Activated gamma-delta T cell (primary cell): ENCODE measurements around the gene ZSWIM6.

Experiments
- DNase-seq: peaks from one replicate; lab custom pipeline; 2025; lab: John Stamatoyannopoulos, UW

The ZSWIM6 gene

DNA sequence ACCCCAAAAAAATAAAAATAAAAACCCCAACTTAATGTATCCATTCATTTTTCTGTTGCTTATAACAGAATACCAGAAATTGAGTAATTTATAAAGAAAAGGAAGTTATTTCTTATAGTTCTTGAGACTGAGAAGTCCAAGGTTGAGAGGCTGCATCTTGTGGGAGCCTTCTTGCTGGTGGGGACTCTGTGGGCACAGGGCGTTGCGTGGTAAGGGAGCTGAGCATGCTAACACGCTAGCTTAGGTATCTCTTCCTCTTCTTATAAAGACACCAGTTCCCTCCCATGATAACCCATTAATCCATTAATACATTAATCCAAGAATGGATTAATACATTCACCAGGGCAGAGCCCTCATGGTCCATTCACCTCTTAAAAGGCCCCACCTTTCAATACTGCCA is 150.9 kb downstream of the ZSWIM6 start:
- DNase-seq, result no peak

DNA sequence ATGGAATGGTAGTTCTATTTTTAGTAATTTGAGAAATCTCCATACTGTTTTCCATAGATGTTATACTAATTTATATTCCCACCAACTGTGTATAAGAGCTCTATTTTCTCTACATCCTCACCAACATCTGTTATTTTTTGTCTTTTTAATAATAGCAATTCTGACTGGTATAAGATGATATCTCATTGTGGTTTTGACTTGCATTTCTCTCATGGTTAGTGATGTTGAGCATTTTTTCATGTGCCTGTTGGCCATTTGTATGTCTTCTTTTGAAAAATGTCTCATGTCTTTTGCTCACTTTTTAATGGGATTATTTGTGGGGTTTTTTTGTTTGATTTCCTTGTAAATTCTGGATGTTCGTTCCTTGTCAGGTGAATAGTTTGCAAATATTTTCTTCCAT is 154.4 kb downstream of the ZSWIM6 start:
- no peak for DNase-seq

DNA sequence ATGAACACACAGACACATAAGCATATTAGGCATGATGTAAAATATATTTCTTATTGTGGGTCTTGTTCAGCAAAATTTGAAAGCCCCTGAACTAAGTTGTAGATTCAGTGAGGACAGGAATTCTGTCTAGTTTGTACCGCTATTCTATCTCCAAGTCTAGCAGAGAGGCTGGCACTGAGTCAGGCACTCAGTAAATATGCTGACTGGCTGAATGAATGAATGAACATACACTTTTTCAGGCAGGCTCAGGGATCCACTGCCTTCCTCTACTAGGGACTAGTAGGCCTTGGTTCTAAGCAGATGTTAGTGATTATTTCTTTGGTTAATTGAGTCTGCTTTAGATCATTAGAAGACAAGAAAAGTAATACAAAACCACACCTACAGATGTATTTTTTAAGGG is 157.5 kb downstream of the ZSWIM6 start:
- DNase-seq, result no peak

DNA sequence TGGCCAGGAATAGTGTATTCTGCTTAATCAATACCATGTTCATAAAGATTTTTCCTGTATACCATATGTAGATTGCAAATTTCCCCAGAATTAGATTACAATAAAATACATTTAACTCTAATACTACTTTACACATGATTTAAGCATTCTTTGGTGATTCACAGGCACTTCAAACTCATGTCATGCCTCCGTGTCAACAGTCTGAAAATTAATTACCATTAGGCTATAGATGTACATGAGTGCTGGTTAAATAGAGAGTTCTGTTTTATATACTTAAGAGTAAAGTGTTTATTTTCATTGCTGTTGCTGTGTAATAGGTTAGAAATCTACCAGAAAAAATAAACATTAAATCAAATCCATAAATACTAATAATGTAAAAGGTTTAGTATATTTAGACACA is 159.8 kb downstream of the ZSWIM6 start:
- no peak for DNase-seq

DNA sequence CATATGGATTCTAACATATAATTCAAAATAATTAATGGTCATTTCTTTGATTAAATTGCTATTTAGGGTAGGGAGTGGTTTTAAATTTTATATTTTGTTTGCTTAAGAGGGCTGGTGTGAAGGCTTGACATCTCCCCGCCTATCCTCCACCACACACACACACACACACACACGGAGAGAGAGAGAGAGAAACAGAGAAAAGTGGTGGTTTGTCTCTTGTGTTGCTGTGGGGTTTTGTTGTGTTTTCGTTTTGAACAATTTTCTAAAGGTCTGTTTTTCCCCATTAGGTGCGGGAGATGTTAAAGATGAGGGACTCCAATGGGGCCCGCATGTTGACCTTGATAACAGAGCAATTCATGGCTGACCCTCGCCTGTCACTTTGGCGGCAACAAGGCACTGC is 161.9 kb downstream of the ZSWIM6 start:
- DNase-seq, result no peak

DNA sequence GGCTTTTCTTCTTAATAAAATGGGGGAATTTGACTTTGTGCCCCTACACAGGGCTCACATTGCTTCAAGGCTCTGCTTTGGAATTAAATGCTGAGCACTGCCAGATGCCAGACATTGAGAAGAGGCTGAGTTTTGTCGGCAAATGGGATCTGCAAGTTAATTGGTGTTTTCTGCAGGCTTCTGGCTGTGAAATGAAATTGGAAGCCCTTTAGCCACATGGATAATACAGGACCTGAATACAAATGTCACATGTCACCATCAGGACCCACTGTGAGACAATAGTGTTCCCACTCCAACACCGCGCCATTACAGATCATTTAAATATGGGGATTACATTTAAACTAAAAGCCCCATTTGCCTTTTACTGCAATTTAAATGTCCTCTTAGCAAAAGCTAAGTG is 164.4 kb downstream of the ZSWIM6 start:
- no peak for DNase-seq

DNA sequence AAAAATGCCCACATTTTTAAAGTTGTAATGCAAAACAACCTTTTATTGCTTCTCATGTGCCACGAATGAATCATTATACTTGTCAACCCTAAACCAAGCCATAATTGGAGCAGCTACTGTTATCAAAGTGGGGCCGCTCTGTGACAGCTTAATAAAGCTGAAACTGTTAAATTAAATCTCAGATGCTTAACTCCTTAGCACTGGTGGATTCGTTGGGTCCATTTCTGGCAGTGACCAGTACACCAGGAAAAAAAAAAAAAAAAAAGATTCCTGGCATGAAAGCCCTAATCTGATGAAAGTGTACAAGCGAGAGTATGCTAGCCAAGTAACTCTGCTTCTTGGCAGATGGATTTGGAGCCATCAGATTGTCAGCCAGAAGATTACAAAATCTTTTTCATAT is 164.8 kb downstream of the ZSWIM6 start:
- no peak for DNase-seq

DNA sequence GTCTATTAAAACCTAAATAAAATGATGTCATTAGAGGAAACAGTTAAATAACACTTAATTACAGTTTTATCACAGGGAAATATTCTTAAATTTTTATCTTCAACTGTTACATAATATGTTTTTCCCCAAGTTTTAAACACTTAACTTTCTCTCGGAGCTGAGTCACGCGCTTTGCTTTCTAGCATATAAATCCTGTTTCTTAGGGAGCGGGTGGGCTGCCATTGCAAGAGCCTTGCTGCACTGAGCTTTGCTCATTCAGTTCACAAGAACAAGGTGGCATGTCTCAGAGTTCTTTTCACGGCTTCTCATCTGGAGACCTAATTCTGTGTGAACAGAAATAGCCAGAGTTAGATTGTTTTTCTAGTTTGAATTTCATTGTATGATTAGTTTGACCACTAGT is 166.1 kb downstream of the ZSWIM6 start:
- no peak for DNase-seq

DNA sequence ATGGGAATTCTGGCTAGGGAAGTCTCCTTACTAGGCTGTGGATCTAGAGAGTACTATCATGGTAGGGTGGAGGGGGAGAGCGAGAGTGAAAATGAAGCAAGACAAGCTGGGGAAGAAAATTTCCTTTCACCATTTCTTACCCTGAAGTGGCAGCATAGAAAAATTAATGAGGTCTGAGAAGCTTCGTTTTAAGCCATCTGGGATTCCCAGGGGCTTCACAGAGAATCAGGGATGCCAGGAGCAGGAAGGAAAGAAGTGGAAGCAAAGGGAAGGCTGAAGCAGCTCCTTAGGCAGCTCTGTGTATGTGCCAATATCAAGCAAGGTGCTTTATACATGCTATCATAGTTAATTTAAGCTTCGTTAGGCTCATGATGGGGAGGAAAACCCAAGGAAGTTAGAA is 169.9 kb downstream of the ZSWIM6 start:
- DNase-seq, result no peak

DNA sequence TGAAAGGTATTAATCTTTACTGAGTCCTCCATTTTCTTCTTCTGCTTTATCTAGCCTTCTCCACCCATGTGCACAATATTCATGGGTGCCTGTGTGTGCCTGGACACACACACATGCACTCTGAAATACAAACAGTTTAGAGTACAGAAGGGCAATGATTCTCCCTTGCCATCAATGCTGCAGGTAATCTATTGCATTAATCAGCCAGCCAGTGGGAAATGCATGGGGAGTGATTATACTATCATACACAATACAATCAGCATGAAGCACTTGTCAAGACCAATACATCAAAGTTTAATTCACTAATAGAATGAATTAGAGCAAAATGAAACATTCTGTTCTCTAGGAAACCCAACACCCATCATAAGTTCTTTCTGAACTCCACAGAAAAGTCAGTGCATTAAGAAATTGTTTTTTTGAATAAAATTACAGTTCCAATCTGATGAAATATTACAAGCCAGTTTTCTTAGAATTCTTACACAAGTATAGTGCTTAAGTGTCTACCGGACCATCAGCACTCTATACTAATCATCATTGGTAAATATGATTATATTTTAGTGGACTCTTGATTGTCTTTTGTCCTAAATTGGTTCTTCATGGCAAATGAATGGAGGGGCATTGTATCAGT is 172.2 kb downstream of the ZSWIM6 start:
- DNase-seq, result no peak

DNA sequence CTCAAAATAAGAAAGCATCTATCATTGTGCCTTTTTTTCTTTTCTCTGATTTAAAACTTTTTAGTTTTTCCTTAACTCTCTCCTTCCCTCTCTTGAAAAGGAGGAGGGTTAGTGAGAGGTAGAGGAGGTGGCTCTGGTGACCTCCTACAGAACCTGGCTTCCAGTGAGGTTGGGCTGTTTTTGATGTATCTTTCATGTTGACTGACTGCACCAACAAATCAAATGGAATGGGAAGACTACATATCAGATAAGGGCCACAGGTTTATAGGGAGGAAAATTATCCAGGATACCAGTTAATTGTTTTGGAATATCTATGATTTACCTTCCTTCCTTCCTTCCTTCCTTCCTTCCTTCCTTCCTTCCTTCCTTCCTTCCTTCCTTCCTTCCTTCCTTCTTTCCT is 173.2 kb downstream of the ZSWIM6 start:
- DNase-seq, result no peak

DNA sequence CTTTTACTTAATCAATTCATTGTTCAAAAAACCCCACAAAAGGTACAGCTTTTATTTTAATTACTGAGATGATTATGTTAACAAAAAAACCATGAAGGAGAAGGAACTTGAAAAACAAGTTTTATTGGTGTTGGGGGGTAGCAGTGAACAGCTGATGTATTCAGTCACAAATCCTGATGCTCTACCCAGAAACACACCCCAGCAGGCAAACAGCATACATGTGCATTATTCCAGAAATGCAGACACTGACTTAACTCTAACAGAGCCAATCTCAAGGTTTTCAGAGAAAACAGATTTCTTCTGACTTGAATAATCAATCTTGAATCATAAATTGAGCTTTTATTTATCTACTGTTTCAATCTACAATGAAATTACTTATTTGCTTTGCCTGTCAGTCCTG is 175.2 kb downstream of the ZSWIM6 start:
- no peak for DNase-seq

DNA sequence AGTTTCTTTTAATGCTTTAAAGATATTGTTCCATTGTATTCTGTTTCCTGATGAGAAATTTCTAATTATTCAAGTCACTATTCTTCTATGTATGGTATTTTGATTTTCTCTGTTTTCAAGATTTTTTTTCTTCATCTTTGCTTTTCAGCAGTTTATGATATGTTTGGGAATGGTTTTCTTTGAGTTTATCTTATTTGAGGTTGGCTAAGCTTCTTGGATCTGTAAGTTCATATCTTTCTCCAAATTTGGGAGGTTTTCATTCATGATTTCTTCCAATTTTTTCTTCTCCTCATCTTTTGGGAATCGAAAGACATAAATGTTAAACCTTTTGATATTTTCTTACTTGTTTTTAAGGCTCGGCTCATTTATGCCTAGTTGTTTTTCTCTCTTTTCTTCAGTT is 184.9 kb downstream of the ZSWIM6 start:
- no peak for DNase-seq

DNA sequence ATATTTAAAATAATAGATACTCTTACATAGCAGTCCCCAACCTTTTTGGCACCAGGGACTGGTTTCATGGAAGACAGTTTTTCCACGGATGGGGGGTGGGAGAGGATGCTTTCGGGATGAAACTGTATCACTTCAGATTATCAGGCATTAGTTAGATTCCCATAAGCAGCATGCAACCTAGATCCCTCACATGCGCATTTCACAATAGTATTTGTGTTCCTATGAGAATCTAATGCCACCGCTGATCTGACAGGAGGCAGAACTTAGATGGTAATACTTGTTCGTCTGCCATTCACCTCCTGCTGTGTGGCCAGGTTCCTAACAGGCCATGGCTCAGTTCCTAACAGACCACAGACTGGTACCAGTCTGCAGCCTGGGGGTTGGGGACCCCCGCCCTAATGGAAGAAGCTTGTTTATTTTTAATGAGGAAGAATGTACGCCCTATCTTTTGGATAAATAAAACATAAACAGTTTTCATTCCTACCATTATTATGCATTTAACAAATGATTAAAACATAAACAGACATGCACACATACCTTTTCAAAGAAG is 187.7 kb downstream of the ZSWIM6 start:
- DNase-seq, result no peak

DNA sequence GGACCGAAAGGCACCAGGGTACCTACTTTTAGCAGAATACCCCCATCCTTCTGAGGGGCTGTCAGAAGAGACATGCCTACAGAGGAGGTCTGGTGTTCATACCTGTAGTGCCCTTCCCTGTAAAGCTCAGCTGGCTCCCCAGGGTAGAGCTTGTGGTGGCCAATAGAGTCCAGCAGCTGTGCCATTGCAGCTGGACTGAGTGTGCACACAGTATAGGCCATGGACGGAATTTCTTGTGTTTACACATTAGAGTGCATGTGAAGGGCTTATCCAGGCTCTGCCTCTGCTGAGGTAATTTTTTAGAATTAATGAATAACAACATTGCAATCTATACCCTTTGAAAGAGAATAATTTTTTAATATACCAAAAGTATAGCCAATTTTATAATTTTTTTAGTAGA is 191.0 kb downstream of the ZSWIM6 start:
- no peak for DNase-seq

DNA sequence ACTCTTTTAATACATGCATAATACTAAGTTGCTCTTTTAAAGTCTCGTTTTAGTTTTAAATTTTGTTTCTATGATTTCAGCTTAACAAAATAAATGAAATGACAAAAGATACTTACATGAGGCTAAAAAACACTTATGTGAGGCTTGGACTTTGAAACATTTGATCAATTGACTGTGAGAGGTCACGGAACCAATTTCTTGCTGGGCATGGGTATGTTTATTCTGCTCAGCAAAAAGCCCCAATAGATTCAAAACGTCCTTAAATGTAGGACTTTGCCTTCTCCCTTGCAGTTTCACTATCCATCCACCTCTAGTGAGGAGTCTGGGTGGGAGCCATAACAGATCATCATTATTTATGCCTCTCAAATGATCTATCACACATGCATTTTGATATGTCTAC is 191.9 kb downstream of the ZSWIM6 start:
- DNase-seq, result no peak

DNA sequence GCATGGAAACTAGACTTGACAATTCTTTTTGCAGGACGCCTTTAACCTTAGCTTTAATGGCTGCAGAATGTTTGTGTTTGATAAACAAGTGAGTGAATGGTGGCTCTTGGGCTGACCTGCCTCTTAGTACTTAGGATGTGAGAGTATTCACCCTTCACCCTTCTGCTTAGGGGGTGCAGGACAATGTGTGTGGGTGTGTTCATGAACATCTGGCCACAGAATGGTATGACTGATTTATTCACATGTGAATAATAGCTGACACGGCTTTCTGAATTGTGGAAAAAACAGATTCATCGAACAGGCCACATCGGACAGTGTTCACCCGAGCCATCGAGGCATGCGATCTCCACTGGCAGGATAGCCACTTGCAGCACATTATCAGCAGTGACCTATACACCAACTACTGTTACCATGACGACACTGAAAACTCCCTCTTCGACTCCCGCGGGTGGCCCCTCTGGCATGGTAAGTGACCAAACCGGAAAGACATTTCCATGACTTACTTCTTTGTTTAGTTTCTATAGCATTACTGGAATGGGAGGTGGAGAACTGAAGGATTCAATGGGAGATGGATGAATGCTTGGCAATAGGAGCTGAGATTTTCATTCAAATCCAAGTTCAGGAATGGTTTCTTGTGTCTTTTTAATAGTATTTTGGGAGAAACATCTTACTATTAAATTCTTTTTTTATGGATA is 193.6 kb downstream of the ZSWIM6 start:
- no peak for DNase-seq

DNA sequence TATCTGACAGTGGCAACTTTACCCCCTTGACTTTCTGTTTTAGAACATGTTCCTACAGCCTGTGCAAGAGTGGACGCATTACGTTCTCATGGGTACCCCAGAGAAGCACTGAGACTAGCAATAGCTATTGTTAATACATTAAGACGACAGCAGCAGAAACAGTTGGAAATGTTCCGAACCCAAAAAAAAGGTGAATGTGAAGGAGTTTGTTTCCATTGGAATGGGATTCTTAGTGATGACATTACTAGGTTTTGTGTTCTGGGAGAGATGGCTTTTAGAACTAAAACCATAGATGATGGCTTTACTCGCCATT is 194.1 kb downstream of the ZSWIM6 start:
- no peak for DNase-seq

DNA sequence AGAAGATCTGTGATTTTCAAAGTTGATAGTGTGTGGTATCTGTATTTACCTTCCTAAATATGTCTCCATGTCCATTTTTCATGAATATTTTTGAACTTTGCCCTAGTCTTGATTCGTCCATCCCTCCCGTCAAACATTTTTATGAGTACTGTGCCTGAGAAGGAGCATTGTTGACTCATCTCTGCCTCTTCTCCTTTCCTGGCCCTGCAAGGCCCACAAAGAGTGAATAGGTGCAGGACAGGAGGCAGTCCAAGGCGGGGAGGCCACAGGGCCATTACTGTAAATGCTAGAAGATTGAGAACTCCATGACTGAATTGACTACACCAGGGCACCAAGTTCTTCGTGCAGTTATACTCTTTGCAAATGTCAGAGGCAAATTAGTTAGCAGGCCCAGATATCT is 200.9 kb downstream of the ZSWIM6 start:
- DNase-seq, result no peak

DNA sequence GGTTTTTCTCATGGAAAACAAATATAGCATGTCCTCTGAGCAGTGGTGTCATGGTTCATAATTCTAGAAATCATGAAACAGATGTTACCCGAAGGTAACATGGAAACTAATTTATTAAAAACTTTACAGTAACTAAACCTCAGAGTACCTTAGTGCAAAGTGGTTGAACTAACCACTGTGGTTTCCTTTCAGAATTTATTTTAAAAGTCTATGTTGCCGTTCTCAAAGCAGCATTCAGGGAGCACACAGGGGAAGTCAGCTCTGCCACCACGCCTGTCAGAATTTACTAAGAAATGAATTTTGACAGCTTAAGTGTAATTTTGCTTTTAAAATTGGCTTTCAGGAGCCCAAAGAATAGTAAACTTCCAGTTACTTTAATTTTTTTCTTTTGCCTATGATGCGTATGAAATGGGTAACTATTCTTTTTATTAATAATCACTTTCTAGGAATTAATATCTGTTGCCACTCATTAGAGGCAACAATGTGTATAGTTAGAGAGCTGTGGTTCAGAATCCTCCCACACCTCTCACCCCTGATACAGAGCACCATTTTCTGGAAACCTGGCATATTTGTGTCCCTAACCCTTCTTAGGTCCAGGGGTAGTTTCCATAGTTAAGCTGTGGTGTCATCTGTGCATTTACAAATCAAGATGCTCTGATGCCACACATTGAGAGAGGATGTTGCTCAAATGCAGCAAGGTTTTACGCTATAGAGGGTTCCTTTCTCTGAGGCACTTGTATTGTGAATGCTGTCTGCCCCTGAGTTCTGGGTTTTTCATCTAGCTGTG is 202.6 kb downstream of the ZSWIM6 start:
- DNase-seq, result no peak

DNA sequence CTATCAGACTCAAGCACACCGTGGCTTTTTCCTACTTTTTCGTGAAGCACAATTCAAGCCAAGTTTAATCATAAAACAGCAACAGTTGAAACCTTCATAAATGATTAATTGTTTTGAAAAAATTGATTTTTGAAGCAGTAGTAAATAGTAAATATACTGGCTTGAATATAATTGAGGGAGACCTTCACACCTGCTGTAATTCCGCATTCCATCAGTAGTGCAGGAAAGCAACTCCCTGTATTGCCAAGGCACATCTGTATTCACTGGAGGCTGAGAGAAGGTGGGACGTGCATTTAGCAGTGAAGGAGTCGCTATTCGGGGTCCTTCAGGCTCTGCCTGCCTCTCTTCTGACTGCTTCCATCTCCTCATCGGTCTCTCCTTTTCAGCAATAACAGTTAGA is 203.8 kb downstream of the ZSWIM6 start:
- no peak for DNase-seq

DNA sequence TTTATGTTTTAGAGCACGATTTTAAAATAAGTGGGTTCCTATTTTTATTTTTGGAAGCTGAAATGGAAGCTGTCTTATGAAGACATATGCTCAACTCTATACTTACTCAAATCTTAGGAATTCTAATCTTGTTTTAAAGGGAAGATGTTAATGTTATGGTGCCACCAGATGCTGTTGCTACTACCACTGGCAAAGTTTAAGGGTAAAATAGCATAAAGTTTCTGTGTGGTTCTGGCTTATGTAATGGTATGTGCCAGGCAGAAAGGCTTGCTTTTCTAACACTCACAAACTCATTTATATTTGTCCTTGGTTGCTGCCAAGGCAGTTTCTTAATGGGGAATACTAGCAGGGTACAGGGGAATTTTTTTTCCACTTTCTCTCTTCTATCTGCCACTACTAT is 204.9 kb downstream of the ZSWIM6 start:
- DNase-seq, result no peak
